ENCODE measurements around the gene SLC51B.
"Not testable (repeated sequence)": the region's sequence is repeated elsewhere in the genome, so short reads cannot be mapped to it uniquely, and the experiment has no call there.

- not testable (repeated sequence) for TF ChIP-seq POLR2A, POLR2AphosphoS5 (IDR thresholded peaks at IDR 0.05; ENCODE audit: low read depth, low read length)
Observed at GRCh38 chr15:65044218-65044617, 969 bp upstream of the SLC51B start.
